OCI-LY1 (cell line): ENCODE measurements around the gene LIG3.

Experiments used
- H2AFZ ChIP-seq: fragments of 200-600 bp; sonication (generic), shearing (Covaris generic); 2 replicates; pipeline ENCODE4 v1.6.0; 2014; ENCODE audit warnings: antibody characterized with exemption, mild to moderate bottlenecking, low read length
- H3F3A ChIP-seq: fragments of 200-600 bp; sonication (generic), shearing (Covaris generic); 2 replicates; pipeline ENCODE4 v1.6.0; 2014; ENCODE audit warnings: mild to moderate bottlenecking, antibody characterized with exemption, low read length, moderate library complexity; ENCODE audit not compliant: insufficient read depth
- H3K27ac ChIP-seq: fragments of 200-600 bp; sonication (generic); 2 replicates; pipeline ENCODE4 v1.5.1; 2014; ENCODE audit warnings: low read length, mixed run types, mild to moderate bottlenecking, low read depth; ENCODE audit not compliant: poor library complexity, severe bottlenecking
- H3K27me3 ChIP-seq: fragments of 200-600 bp; sonication (generic); 2 replicates; pipeline ENCODE4 v1.6.0; 2014; ENCODE audit warnings: antibody characterized with exemption, mild to moderate bottlenecking, low read length, moderate library complexity; ENCODE audit not compliant: insufficient read depth
- H3K36me3 ChIP-seq: fragments of 200-600 bp; sonication (generic); 2 replicates; pipeline ENCODE4 v1.6.1; 2014; ENCODE audit warnings: mild to moderate bottlenecking, antibody characterized with exemption, low read length, moderate library complexity, mixed read lengths; ENCODE audit not compliant: insufficient read depth
- H3K4me1 ChIP-seq: fragments of 200-600 bp; sonication (generic); 2 replicates; pipeline ENCODE4 v1.5.1; 2014; ENCODE audit warnings: mild to moderate bottlenecking, low read length, moderate library complexity; ENCODE audit not compliant: insufficient read depth, severe bottlenecking
- H3K4me2 ChIP-seq: fragments of 200-600 bp; sonication (generic), shearing (Covaris generic); 2 replicates; pipeline ENCODE4 v1.6.1; 2014; ENCODE audit warnings: low read length
- H3K4me3 ChIP-seq: fragments of 200-600 bp; sonication (generic); 2 replicates; pipeline ENCODE4 v1.5.1; 2014; ENCODE audit warnings: low read length, low read depth, mild to moderate bottlenecking, mixed read lengths; ENCODE audit not compliant: poor library complexity, severe bottlenecking
- H3K79me2 ChIP-seq: fragments of 200-600 bp; shearing (Covaris generic); 2 replicates; pipeline ENCODE4 v1.6.1; 2016; ENCODE audit warnings: mixed run types, low read length, mixed read lengths; ENCODE audit not compliant: insufficient read depth
- H3K9ac ChIP-seq: fragments of 200-600 bp; sonication (generic), shearing (Covaris generic); 2 replicates; pipeline ENCODE4 v1.6.1; 2014; ENCODE audit warnings: mild to moderate bottlenecking, low read length, mixed read lengths
- H3K9me2 ChIP-seq: fragments of 200-600 bp; sonication (generic), shearing (Covaris generic); 2 replicates; pipeline ENCODE4 v1.6.1; 2014; ENCODE audit warnings: low read depth, mild to moderate bottlenecking, low read length, mixed read lengths
- H3K9me3 ChIP-seq: fragments of 200-600 bp; shearing (Covaris generic); 2 replicates; pipeline ENCODE4 v1.6.1; 2014; ENCODE audit warnings: low read length, mixed read lengths
- H4K20me1 ChIP-seq: fragments of 200-600 bp; sonication (generic), shearing (Covaris generic); 2 replicates; pipeline ENCODE4 v1.6.0; 2016; ENCODE audit warnings: mild to moderate bottlenecking, low read length; ENCODE audit not compliant: insufficient read depth
- EZH2 ChIP-seq: fragments of 200-600 bp; sonication (generic), shearing (Covaris generic); IDR thresholded peaks from 2 replicates; pipeline ENCODE4 v1.8.0; 2017; ENCODE audit warnings: borderline replicate concordance, mixed run types, mild to moderate bottlenecking, antibody characterized with exemption, low read length, moderate library complexity, mixed read lengths
- TF ChIP-seq, protein P1 (sequence below): fragments of 200-600 bp; sonication (generic), shearing (Covaris generic); IDR thresholded peaks from 2 replicates; pipeline ENCODE4 v1.5.1; 2017; ENCODE audit warnings: mild to moderate bottlenecking, antibody characterized with exemption, low read length, moderate library complexity, mixed read lengths

The LIG3 gene

DNA sequence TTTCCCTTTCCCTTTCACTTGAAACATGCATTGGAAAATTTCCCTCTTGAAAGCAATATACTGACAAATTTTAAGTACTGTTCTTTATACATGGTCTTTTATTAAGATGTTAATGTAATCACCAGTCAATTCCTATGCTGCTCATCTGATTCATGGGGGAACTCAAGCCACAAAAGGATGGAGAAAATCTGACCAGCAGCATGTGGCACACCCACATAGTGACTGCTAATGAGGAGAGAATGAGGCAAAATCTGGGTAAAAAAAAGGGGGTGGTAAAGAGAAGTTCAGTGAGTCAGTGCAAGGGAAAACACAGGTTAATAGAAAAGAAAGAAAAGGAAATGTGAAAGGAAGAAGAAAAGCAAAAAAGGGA lies 71.9 kb downstream of the LIG3 start:
- Histone ChIP-seq H3K27me3 (no peaks in the 10 kb centered on the region), H3K4me2 (no peak overlapping the region), H2AFZ (no peak overlapping the region), H3K27ac (no peak overlapping the region), H3K79me2 (no peaks in the 10 kb centered on the region), H3K9me3 (no peaks in the 10 kb centered on the region), H3K36me3 (no peaks in the 10 kb centered on the region), H3K4me3 (no peak overlapping the region), H4K20me1 (no peaks in the 10 kb centered on the region), H3K9me2 (no peaks in the 10 kb centered on the region), H3F3A (no peaks in the 10 kb centered on the region), H3K9ac (no peak overlapping the region), H3K4me1 (peaks cover 17% of the 10 kb centered on the region)
- TF ChIP-seq, protein P1, sequence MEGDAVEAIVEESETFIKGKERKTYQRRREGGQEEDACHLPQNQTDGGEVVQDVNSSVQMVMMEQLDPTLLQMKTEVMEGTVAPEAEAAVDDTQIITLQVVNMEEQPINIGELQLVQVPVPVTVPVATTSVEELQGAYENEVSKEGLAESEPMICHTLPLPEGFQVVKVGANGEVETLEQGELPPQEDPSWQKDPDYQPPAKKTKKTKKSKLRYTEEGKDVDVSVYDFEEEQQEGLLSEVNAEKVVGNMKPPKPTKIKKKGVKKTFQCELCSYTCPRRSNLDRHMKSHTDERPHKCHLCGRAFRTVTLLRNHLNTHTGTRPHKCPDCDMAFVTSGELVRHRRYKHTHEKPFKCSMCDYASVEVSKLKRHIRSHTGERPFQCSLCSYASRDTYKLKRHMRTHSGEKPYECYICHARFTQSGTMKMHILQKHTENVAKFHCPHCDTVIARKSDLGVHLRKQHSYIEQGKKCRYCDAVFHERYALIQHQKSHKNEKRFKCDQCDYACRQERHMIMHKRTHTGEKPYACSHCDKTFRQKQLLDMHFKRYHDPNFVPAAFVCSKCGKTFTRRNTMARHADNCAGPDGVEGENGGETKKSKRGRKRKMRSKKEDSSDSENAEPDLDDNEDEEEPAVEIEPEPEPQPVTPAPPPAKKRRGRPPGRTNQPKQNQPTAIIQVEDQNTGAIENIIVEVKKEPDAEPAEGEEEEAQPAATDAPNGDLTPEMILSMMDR, result no peak
- TF ChIP-seq EZH2, result no peak

DNA sequence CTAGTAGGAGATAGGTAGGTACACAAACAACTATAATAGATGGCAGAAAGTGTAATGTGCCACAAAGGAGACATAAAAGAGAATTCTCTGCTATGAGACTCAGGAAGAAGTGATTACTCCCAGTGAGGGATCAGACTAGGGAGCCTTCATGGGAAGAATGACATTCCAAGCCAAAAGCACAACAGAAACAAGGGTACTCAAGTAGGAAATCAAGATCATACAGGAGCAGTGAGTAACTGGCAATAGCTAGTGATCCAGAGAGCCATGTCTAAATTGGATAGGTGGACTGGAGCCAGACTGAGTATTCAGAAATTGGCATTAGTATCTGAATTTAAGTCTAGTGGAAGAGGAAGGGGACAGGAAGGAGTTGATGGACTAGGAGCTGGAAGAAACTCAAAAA lies 72.5 kb downstream of the LIG3 start:
- Histone ChIP-seq H3F3A (no peaks in the 10 kb centered on the region), H3K79me2 (no peaks in the 10 kb centered on the region), H3K9me2 (no peaks in the 10 kb centered on the region), H3K4me2 (no peak overlapping the region), H3K27me3 (no peaks in the 10 kb centered on the region), H3K9me3 (no peaks in the 10 kb centered on the region), H3K4me1 (peaks cover 17% of the 10 kb centered on the region), H2AFZ (no peak overlapping the region), H4K20me1 (no peaks in the 10 kb centered on the region), H3K9ac (no peak overlapping the region), H3K36me3 (no peaks in the 10 kb centered on the region), H3K4me3 (no peak overlapping the region), H3K27ac (no peak overlapping the region)
- TF ChIP-seq, protein P1, result no peak
- TF ChIP-seq EZH2, result no peak

DNA sequence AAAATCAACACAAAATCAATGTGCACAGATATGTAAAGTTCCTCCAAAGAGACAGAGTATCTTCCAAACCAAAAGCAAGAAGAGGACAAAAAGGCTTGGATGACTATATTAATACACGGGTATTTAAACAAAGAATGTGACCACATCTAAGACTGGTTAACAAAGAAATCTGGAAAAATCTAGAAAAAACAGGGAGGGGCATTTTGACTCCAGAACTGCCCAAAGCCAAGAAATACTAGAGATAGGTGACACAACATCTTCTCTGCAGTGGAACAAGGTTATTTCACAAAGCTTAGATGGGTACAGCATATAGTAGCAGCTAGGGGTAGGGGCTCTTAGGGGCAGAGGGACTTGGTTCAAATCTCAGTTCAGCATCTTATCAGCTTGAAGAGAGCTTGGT lies 72.9 kb downstream of the LIG3 start:
- Histone ChIP-seq H3F3A (no peaks in the 10 kb centered on the region), H3K4me3 (no peak overlapping the region), H3K9me2 (no peaks in the 10 kb centered on the region)

More for the DNA sequence above, 72.9 kb downstream of the LIG3 start:
- H2AFZ ChIP-seq, result no peak overlapping the region
- no peaks in the 10 kb centered on the region for H3K9me3 ChIP-seq
- H4K20me1 ChIP-seq, result no peaks in the 10 kb centered on the region
- H3K4me1 ChIP-seq, result peaks cover 17% of the 10 kb centered on the region
- H3K36me3 ChIP-seq, result no peaks in the 10 kb centered on the region
- no peaks in the 10 kb centered on the region for H3K27me3 ChIP-seq
- TF ChIP-seq, protein P1, result no peak
- TF ChIP-seq EZH2, result no peak
- H3K9ac ChIP-seq, result no peak overlapping the region
- no peak overlapping the region for H3K27ac ChIP-seq
- H3K79me2 ChIP-seq, result no peaks in the 10 kb centered on the region
- H3K4me2 ChIP-seq, result no peak overlapping the region
